Tibial artery (tissue), 4 donors: ENCODE measurements around the gene SNCAIP.
"Not testable (repeated sequence)": the region's sequence is repeated elsewhere in the genome, so short reads cannot be mapped to it uniquely, and the experiment has no call there.

Experiments used
- DNase-seq, 2 donors: peaks; one replicate each; pipeline ENCODE4 v3.0.0-alpha.2; 2019
- H3K27ac ChIP-seq, 2 donors: fragments of 200-600 bp; sonication (generic) in 1 of 2; 1 replicate in 1 of 2; 2 replicates in 1 of 2; pipeline ENCODE4 v1.5.1; 2018 to 2019; ENCODE audit warnings: mild to moderate bottlenecking in 1 of 2
- H3K27me3 ChIP-seq, 2 donors: fragments of 200-600 bp; sonication (generic) in 1 of 2; one replicate each; pipeline versions ENCODE4 v1.5.1 to v1.6.0; 2016 to 2019
- H3K36me3 ChIP-seq, 3 donors: fragments of 200-600 bp; sonication (generic) in 2 of 3; one replicate each; pipeline ENCODE4 v1.5.1; 2016 to 2019; ENCODE audit warnings: mild to moderate bottlenecking in 2 of 3
- H3K4me1 ChIP-seq, 4 donors: fragments of 200-600 bp; sonication (generic) in 2 of 4; 1 replicate in 3 of 4; 2 replicates in 1 of 4; pipeline ENCODE4 v1.5.1; 2016 to 2019
- H3K4me3 ChIP-seq, 2 donors: fragments of 200-600 bp; sonication (generic) in 1 of 2; 1 replicate in 1 of 2; 2 replicates in 1 of 2; pipeline ENCODE4 v1.5.1; 2018 to 2019; ENCODE audit warnings: mild to moderate bottlenecking in 2 of 2
- H3K9me3 ChIP-seq, 3 donors: fragments of 200-600 bp; sonication (generic) in 1 of 3; one replicate each; pipeline ENCODE4 v1.5.1; 2016 to 2019
- intact Hi-C: fragments of 100-400 bp; cut with DNase I; formaldehyde crosslinking; loops from one replicate; pipeline ENCODE4 v1.15.0; 2023; ENCODE audit warnings: low total_unique reads
- TF ChIP-seq, protein P1 (sequence below), 2 experiments: fragments of 200-600 bp in 1 of 2; fragments of 450-650 bp in 1 of 2; IDR thresholded peaks; one replicate each; pipeline ENCODE4 v1.5.1; 2017 to 2019; ENCODE audit warnings: antibody characterized with exemption in 2 of 2, mild to moderate bottlenecking in 1 of 2, moderate library complexity in 1 of 2

SNCAIP gene

DNA sequence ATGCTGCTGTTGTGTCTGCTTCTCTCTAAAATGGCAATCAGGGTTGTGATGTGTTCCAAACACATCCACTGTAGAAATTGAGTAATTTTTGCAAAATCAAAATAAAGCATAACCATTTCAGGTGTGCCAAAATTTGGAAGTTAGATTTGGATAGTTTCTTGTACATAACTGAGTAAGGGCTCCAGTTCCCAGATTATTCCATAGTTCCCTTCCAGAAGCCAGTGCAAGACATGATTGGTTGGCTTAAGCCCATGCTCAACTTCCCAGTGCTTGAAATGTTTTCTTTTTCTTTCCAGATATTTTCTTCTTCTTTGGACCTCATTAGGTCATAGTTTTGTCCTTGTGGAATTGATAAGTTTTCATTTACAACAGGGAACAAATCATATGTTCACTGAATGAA is 64.2 kb downstream of the SNCAIP start:
- TF ChIP-seq, protein P1, sequence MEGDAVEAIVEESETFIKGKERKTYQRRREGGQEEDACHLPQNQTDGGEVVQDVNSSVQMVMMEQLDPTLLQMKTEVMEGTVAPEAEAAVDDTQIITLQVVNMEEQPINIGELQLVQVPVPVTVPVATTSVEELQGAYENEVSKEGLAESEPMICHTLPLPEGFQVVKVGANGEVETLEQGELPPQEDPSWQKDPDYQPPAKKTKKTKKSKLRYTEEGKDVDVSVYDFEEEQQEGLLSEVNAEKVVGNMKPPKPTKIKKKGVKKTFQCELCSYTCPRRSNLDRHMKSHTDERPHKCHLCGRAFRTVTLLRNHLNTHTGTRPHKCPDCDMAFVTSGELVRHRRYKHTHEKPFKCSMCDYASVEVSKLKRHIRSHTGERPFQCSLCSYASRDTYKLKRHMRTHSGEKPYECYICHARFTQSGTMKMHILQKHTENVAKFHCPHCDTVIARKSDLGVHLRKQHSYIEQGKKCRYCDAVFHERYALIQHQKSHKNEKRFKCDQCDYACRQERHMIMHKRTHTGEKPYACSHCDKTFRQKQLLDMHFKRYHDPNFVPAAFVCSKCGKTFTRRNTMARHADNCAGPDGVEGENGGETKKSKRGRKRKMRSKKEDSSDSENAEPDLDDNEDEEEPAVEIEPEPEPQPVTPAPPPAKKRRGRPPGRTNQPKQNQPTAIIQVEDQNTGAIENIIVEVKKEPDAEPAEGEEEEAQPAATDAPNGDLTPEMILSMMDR (IDR thresholded peaks at IDR 0.05) = no peak
- intact Hi-C loops = no loop called here
- Histone ChIP-seq H3K4me1 (peaks cover 0 to 20% (median 12%) of the 10 kb centered on the region in 4 donors), H3K4me3 (no peak overlapping the region), H3K36me3 (no peaks in the 10 kb centered on the region), H3K27ac (peak overlapping the region in 1 of 2 donors; percentile 12), H3K9me3 (no peaks in the 10 kb centered on the region), H3K27me3 (no peaks in the 10 kb centered on the region)
- no peak for DNase-seq

GRCh38 chr5:122377026-122377425 is 65.0 kb downstream of the SNCAIP start:
- peak overlapping the region in 1 of 2 donors; percentile 12 for H3K27ac ChIP-seq
- H3K9me3 ChIP-seq = no peaks in the 10 kb centered on the region
- no peak for DNase-seq
- intact Hi-C loops = no loop called here
- H3K4me3 ChIP-seq = no peak overlapping the region
- TF ChIP-seq, protein P1 (IDR thresholded peaks at IDR 0.05) = no peak
- H3K27me3 ChIP-seq = no peaks in the 10 kb centered on the region
- H3K36me3 ChIP-seq = no peaks in the 10 kb centered on the region
- H3K4me1 ChIP-seq = peaks cover 0 to 20% (median 12%) of the 10 kb centered on the region in 4 donors

DNA sequence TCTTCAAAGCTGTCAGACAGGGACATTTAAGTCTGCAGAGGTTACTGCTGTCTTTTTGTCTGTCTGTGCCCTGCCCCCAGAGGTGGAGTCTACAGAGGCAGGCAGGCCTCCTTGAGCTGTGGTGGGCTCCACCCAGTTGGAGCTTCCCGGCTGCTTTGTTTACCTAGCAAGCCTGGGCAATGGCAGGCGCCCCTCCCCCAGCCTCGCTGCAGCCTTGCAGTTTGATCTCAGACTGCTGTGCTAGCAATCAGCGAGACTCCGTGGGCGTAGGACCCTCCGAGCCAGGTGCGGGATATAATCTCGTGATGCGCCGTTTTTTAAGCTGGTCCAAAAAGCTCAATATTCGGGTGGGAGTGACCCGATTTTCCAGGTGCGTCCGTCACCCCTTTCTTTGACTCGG is 70.9 kb downstream of the SNCAIP start:
- intact Hi-C loops, H3K36me3 ChIP-seq, H3K4me3 ChIP-seq, DNase-seq, H3K27me3 ChIP-seq, H3K9me3 ChIP-seq, H3K27ac ChIP-seq: not testable (repeated sequence)
- peaks cover 0 to 21% (median 7%) of the 10 kb centered on the region in 4 donors for H3K4me1 ChIP-seq

DNA sequence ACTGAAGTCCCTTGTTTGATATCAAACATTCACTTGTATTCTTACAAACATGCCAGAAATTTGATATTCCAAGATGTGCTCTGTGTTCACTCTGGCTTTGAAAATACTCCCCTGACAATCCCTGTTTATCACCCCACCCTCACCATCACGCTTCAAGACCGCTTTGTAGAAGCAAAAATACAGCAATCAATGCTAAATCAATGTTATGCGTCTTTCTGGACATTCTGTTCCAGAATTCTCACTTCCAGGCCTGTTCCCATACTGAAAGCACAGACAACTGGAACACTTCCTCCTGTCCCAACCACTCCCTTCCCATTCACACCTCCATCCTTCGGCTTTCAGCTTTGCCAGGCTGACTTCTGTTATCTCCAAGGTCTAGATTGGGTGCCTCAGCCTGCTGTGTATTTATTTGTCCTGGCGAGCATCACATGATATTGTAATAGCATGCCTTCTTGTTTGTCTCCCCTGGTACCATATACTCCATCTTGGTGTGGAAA is 72.8 kb downstream of the SNCAIP start:
- DNase-seq = no peak
- Histone ChIP-seq H3K4me1 (peaks cover 0 to 21% (median 7%) of the 10 kb centered on the region in 4 donors), H3K27ac (no peak overlapping the region), H3K4me3 (no peak overlapping the region), H3K36me3 (no peaks in the 10 kb centered on the region), H3K27me3 (no peaks in the 10 kb centered on the region), H3K9me3 (no peaks in the 10 kb centered on the region)
- intact Hi-C loops = no loop called here
- TF ChIP-seq, protein P1 (IDR thresholded peaks at IDR 0.05) = no peak

DNA sequence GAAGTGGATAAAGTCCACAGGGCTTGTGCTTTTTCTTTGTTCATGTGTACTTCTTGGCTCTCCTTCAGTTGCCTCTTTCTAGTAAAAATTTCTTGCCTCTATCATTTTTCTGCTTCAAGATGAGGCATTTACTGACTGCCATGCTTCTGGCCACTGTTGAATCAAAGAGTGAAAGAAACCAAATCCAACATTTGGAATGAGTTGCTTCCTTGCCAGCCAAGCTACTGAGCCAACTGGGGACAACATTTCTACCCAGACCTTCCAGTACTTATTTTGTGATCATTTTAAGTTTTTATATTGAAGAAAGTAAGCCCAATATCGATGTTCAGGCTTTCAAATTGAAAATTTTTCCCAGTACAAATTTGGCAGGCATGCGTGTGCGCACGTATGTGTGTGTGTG is 73.2 kb downstream of the SNCAIP start:
- intact Hi-C loops = no loop called here
- Histone ChIP-seq H3K27ac (no peak overlapping the region), H3K4me1 (peaks cover 0 to 21% (median 7%) of the 10 kb centered on the region in 4 donors), H3K27me3 (no peaks in the 10 kb centered on the region), H3K9me3 (no peaks in the 10 kb centered on the region), H3K4me3 (no peak overlapping the region), H3K36me3 (no peaks in the 10 kb centered on the region)
- TF ChIP-seq, protein P1 (IDR thresholded peaks at IDR 0.05) = no peak
- DNase-seq = no peak

DNA sequence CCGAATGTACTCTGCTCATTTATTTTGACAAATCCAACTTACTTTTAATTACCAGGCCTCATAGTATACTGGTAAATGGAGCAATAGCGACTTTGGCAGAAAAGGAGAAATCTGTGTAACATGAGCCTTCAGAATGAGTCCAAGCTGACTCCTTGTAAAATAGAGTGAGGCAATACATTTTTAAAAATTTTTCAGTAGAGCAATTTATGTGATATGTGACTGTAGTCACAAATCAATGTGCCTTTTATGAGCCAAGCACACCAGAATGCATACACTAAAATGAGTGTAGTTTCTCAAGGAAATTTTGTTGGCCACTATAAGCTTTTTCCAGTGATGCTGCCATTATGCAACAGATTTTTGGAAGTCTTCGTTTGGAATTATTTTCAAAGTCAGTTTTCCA is 73.8 kb downstream of the SNCAIP start:
- intact Hi-C loops = no loop called here
- Histone ChIP-seq H3K27ac (peak overlapping the region in 1 of 2 donors; percentile 36), H3K36me3 (no peaks in the 10 kb centered on the region), H3K9me3 (no peaks in the 10 kb centered on the region), H3K4me1 (peaks cover 0 to 21% (median 7%) of the 10 kb centered on the region in 4 donors), H3K27me3 (no peaks in the 10 kb centered on the region), H3K4me3 (no peak overlapping the region)
- TF ChIP-seq, protein P1 (IDR thresholded peaks at IDR 0.05) = no peak
- no peak for DNase-seq
